GM12891 (cell line): ENCODE measurements around the gene MS4A4A.

Experiments used
- DNase-seq: peaks from one replicate; pipeline ENCODE4 v3.0.0; 2011; ENCODE audit warnings: low spot score; ENCODE audit not compliant: insufficient read length
- FAIRE-seq: peaks from 2 replicates; lab custom pipeline; 2011; peaks lifted over from hg19 to GRCh38; lab: Jason Lieb, UNC
- PAX5 ChIP-seq: IDR thresholded peaks from 2 replicates; pipeline ENCODE4 v1.6.1; 2011; ENCODE audit warnings: low read length, moderate library complexity, mild to moderate bottlenecking; ENCODE audit not compliant: insufficient read depth, severe bottlenecking
- POLR2A ChIP-seq: IDR thresholded peaks from 2 replicates; pipeline ENCODE4 v1.6.1; 2011; ENCODE audit warnings: low read depth, low read length, control low read depth
- POLR2AphosphoS5 ChIP-seq: IDR thresholded peaks from 2 replicates; pipeline ENCODE4 v1.6.1; 2011; ENCODE audit warnings: low read depth, low read length, control low read depth
- POU2F2 ChIP-seq: IDR thresholded peaks from 2 replicates; pipeline ENCODE4 v1.6.1; 2011; ENCODE audit warnings: low read depth, mild to moderate bottlenecking, control low read depth, low read length, moderate library complexity
- SPI1 ChIP-seq: IDR thresholded peaks from 2 replicates; pipeline ENCODE4 v1.6.1; 2011; ENCODE audit warnings: low read depth, low read length, control low read depth
- TAF1 ChIP-seq: IDR thresholded peaks from 2 replicates; pipeline ENCODE4 v1.6.1; 2011; ENCODE audit warnings: low read depth, low read length, control low read depth

The MS4A4A gene

DNA sequence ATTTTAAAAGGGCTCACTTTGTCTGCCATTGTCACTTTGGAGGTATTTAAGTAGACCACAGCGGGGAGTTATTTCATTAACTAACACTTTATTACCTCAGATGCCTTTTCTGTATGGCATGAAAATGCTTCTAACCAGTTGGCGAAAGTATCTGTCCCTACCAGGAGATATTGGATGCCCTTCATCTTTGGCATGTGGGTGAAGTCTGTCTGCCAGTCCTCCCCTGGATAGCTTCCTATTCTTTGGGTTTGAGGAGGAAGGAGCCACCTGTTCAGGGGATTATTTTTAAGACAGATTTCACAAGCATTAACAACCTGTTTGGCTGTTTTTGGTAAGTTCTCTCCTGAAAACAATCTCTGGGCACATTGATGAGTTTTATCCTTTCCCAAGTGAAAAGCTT is 63.7 kb downstream of the MS4A4A start:
- TF ChIP-seq TAF1, result no peak
- TF ChIP-seq PAX5, result no peak
- no peak for TF ChIP-seq POU2F2
- FAIRE-seq (no peak), DNase-seq (no peak)

DNA sequence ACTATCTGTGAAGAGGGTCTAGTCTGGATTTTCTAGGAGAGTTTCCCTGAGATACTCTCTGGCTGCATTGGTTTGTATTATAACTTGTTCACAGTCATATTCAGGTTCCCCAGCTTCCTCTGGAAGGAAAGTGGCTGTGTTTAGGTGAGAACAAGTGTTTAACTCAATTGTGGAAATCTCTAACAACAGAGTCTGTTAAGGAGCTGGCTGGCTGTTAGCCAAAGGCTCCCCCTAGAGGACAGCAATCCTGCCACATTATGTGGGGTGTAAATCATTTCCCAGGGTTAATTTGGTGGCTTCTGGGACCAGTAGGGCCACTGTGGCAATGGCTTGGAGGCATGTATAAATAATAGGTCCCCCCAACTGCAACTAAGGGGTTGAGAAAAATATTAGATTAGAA is 65.0 kb downstream of the MS4A4A start:
- FAIRE-seq, result peak; percentile 78

DNA sequence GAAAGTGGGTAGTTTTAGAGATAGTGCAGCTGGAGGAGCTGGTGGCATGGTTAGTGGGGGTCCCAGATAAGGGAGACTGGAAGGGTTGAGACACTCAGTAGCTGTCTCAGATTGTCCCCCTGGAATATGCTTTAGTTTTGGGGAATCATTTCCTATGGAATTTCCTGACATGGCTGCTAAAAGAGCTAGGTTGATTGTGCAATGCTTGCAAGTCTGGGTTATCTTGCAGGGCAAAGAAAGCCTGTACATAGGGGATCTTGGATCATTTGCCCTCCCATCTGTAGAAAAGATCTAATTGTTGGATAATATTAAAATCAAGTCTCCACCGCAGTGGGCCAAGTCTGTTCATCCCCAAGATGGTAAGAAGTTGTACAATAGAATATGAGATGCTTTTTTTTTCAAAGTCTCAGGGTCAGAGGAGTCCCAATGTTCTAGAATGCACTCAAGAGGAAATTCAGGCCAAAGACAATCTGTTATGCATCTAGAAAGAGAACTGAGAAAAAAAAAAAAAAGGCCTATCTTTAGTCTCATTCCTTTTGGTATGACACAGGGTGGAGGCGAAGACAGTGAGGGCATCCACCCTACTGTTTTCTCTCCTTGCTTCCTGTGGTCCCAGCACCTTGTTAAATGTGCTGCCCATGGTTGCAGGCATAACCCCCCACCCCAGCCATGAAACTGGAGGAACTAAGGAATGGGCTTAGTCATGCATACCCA is 66.8 kb downstream of the MS4A4A start:
- FAIRE-seq, result no peak

More for the DNA sequence above, 65.0 kb downstream of the MS4A4A start:
- TF ChIP-seq POLR2A (no peak), POU2F2 (no peak), SPI1 (no peak), TAF1 (no peak), PAX5 (no peak), POLR2AphosphoS5 (no peak)
- DNase-seq, result no peak

DNA sequence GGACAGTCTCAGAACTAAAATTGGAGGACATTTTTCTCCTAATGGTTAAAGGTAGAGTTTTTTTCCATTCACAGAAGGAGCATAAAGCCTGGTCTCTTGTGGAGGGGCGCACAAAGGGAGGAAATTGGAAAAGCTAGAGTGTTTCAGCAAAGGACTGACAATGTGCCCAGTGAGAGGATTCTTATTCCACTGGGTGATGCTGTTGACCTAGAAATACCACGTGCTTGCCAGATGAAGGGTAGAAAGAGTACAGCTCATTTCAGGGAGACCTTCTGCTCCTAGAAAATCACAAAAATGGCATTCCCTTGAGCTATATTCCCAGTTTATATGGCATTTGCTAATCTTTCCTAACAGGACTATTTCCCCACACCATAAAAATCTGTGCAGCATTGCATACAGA is 67.7 kb downstream of the MS4A4A start:
- TF ChIP-seq POLR2A, result no peak
- no peak for TF ChIP-seq POU2F2
- no peak for TF ChIP-seq TAF1
- no peak for TF ChIP-seq POLR2AphosphoS5
- no peak for TF ChIP-seq SPI1
- TF ChIP-seq PAX5, result no peak
- DNase-seq, result no peak
- no peak for FAIRE-seq

More for the DNA sequence above, 66.8 kb downstream of the MS4A4A start:
- DNase-seq, result no peak
- TF ChIP-seq PAX5 (no peak), TAF1 (no peak), SPI1 (peak; percentile 70), POLR2A (no peak)

DNA sequence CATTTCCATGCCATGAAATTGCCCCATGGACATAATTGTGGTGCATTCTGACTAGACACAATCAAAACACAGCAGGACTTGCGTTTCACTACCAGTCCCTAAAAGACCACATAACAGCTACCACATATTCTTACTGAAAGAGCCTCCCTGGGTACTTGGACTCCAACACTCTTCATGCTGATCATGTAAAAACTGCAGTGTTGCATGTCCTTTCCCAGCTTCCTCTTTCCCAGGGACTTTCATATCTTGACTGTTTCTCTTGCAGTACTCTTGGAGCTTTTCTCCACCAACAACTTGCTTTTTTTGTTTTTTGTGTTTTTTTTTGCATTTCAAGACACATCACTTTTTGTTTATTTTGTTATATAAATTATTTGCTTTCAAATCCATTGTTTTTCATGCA is 69.5 kb downstream of the MS4A4A start:
- TF ChIP-seq POU2F2, result no peak
- TF ChIP-seq POLR2AphosphoS5, result no peak
- TF ChIP-seq POLR2A, result no peak
- no peak for TF ChIP-seq PAX5
- TF ChIP-seq TAF1, result no peak
- DNase-seq (no peak), FAIRE-seq (no peak)

DNA sequence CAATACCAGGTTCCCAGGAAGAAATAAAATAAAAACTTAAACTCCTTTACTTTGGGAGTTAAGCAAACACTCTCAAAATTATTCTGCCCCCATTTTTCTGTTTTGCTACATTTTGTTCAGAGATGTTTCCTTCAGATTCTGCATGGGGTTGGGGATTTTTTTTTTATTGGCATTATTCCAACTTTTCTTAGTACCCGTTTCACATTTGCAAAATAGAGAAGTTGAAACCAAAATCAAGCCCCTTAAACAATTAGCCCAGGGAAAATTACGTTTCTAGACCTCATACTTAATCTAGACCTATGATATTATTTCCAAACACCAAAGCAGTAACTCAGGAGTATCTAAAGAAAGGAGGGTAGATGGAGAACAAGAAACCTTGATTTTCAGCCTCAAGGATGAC is 77.3 kb downstream of the MS4A4A start:
- no peak for FAIRE-seq
- TF ChIP-seq POLR2AphosphoS5, result no peak
- DNase-seq, result no peak
